HCT116 (cell line): ENCODE data around the gene NPIPA1. TPM values are rescaled to one million over a fixed set of nuclear protein-coding genes. Genes with fewer than 3 reads are reported as not detected.
"Not testable (repeated sequence)": the region's sequence is repeated elsewhere in the genome, so short reads cannot be mapped to it uniquely, and the experiment has no call there.

Experiments
- ATAC-seq: fragments of 200-7000 bp; cut with Tn5 transposase; 2 replicates; pipeline ENCODE4 v1.9.1; 2020; ENCODE audit warnings: mild to moderate bottlenecking, moderate library complexity
- BruUV-seq: library from RNA; stranded (reverse); fragments of 400-500 nt; replicated peaks from 2 replicates; lab custom pipeline; 2021; lab: Mats Ljungman, UMichigan
- CTCF ChIA-PET: fragments of 300-600 bp; sonication (Branson Sonifier 250); formaldehyde crosslinking; loops from one replicate; lab custom pipeline; 2021; ENCODE audit warnings: antibody characterized with exemption; lab: Charles Lee
- POLR2A ChIA-PET: fragments of 300-600, 350-600 bp; sonication (Branson Sonifier 250); formaldehyde crosslinking; loops from one replicate; lab custom pipeline; 2021; ENCODE audit warnings: antibody characterized with exemption; lab: Charles Lee
- RAD21 ChIA-PET, 2 experiments: fragments of 300-600 bp; sonication (Branson Sonifier 250); formaldehyde crosslinking; loops; one replicate each; lab custom pipeline; 2023; ENCODE audit warnings: low total read pairs in 2 of 2; ENCODE audit not compliant: uncharacterized antibody in 2 of 2, unreplicated experiment in 2 of 2, low non-redundant PET in 1 of 2; lab: Charles Lee
- DNase-seq: peaks from one replicate; pipeline ENCODE4 v3.0.0-alpha.2; 2010; ENCODE audit warnings: low read depth, low spot score
- H2AFZ ChIP-seq: fragments of 200-600 bp; shearing (Covaris generic), sonication (generic); 2 replicates; pipeline ENCODE4 v1.6.1; 2017; ENCODE audit warnings: low read depth, mixed run types, mixed read lengths, antibody characterized with exemption, low read length; ENCODE audit not compliant: poor library complexity, severe bottlenecking
- H3K27ac ChIP-seq: 2 replicates; pipeline ENCODE4 v1.5.1; 2012; ENCODE audit warnings: low read depth, low read length
- H3K27me3 ChIP-seq: fragments of 200-600 bp; sonication (generic); 2 replicates; pipeline ENCODE4 v1.6.1; 2016; ENCODE audit warnings: mixed run types, low read length, mixed read lengths; ENCODE audit not compliant: insufficient read depth
- H3K36me3 ChIP-seq, 2 experiments: fragments of 200-500 bp in 1 of 2; fragments of 200-600 bp in 1 of 2; sonication (Bioruptor generic) in 1 of 2; sonication (generic) in 1 of 2; 2 replicates each; pipeline versions ENCODE4 v1.5.1 to v1.6.1; 2014 to 2016; ENCODE audit warnings: low read length in 2 of 2, inconsistent platforms in 1 of 2, mixed read lengths in 1 of 2, mixed run types in 1 of 2; ENCODE audit not compliant: insufficient read depth in 2 of 2, control insufficient read depth in 1 of 2
- H3K4me1 ChIP-seq, 2 experiments: fragments of 200-600 bp in 1 of 2; sonication (generic) in 1 of 2; 2 replicates each; pipeline versions ENCODE4 v1.5.1 to v1.6.1; 2012 to 2017; ENCODE audit warnings: low read length in 2 of 2, inconsistent platforms in 1 of 2, mild to moderate bottlenecking in 1 of 2, mixed read lengths in 1 of 2, mixed run types in 1 of 2, moderate library complexity in 1 of 2; ENCODE audit not compliant: insufficient read depth in 2 of 2, control insufficient read depth in 1 of 2
- H3K4me2 ChIP-seq: fragments of 200-600 bp; sonication (generic); 2 replicates; pipeline ENCODE4 v1.6.1; 2017; ENCODE audit warnings: mixed run types, low read length, mixed read lengths
- H3K4me3 ChIP-seq, 2 experiments: fragments of 200-600 bp in 1 of 2; sonication (generic) in 1 of 2; replicated peaks in 1 of 2; 2 replicates each; pipeline ENCODE4 v1.5.1; 2011 to 2016; ENCODE audit warnings: low read length in 2 of 2, control low read depth in 1 of 2, low read depth in 1 of 2, mild to moderate bottlenecking in 1 of 2, mixed read lengths in 1 of 2, mixed run types in 1 of 2
- H3K79me2 ChIP-seq: fragments of 200-600 bp; sonication (generic); 2 replicates; pipeline ENCODE4 v1.6.1; 2017; ENCODE audit warnings: mild to moderate bottlenecking, mixed run types, low read length, moderate library complexity, mixed read lengths; ENCODE audit not compliant: insufficient read depth
- H3K9ac ChIP-seq: fragments of 200-600 bp; sonication (generic); 2 replicates; pipeline ENCODE4 v1.6.1; 2016; ENCODE audit warnings: low read length, mixed read lengths
- H3K9me2 ChIP-seq: fragments of 200-600 bp; sonication (generic), shearing (Covaris generic); 2 replicates; pipeline ENCODE4 v1.6.1; 2017; ENCODE audit warnings: mixed run types, mild to moderate bottlenecking, moderate library complexity; ENCODE audit not compliant: insufficient read depth
- H3K9me3 ChIP-seq, 2 experiments: fragments of 200-500 bp in 1 of 2; fragments of 200-600 bp in 1 of 2; sonication (Bioruptor generic) in 1 of 2; sonication (generic) in 1 of 2; 2 replicates each; pipeline ENCODE4 v1.6.1; 2014 to 2017; ENCODE audit warnings: low read length in 2 of 2, mixed read lengths in 2 of 2, inconsistent platforms in 1 of 2, low read depth in 1 of 2, mild to moderate bottlenecking in 1 of 2, mixed run types in 1 of 2, moderate library complexity in 1 of 2; ENCODE audit not compliant: control insufficient read depth in 1 of 2, insufficient read depth in 1 of 2
- H4K20me1 ChIP-seq: fragments of 200-600 bp; sonication (generic), shearing (Covaris generic); 2 replicates; pipeline ENCODE4 v1.6.1; 2017; ENCODE audit warnings: mixed run types, mild to moderate bottlenecking, moderate library complexity; ENCODE audit not compliant: insufficient read depth
- CBX3 ChIP-seq: IDR thresholded peaks from 2 replicates; pipeline ENCODE4 v1.6.1; 2012; ENCODE audit warnings: low read depth
- intact Hi-C: fragments of 100-400 bp; cut with micrococcal nuclease; formaldehyde crosslinking; loops from 2 replicates; pipeline ENCODE4 v1.10.0; 2022
- total RNA-seq: library from RNA; stranded (reverse); gene quantifications from one replicate; pipeline ENCODE4 v1.2.1, GENCODE V29; 2021; ENCODE audit not compliant: unreplicated experiment
- TF ChIP-seq, protein P1 (sequence below): IDR thresholded peaks from 2 replicates; pipeline ENCODE4 v1.6.1; 2012; ENCODE audit warnings: low read depth

NPIPA1 gene
- total RNA-seq, 1 experiment from 2014 or later: 93.4 TPM

DNA sequence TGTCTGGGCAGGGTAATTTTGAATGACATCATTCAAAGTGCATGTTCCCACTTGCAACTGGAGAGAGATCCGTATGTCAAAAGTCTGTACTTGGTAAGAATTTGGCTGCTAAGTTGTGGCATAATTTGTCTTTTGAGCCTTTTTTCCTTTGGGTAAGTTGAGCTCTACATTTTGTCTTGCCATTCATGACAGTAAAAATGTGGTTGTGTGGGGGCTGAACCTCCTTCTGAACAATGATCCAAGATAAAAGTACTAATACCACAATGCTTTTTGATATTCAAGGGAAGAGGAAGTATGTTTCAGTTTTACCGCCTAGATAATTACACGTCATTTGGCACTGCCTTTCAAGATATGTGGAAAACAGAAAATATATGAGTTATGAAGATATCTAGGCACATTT, 5.4 kb downstream of the NPIPA1 start:
- H3K79me2 ChIP-seq, H3K4me3 ChIP-seq, ATAC-seq, CTCF ChIA-PET, POLR2A ChIA-PET, RAD21 ChIA-PET, H3K9ac ChIP-seq, H4K20me1 ChIP-seq, H3K27ac ChIP-seq, H3K9me2 ChIP-seq, H2AFZ ChIP-seq, H3K27me3 ChIP-seq, intact Hi-C loops, H3K4me1 ChIP-seq, H3K9me3 ChIP-seq, H3K36me3 ChIP-seq, DNase-seq, H3K4me2 ChIP-seq: not testable (repeated sequence)
- TSS peak; percentile 38 for BruUV-seq

DNA sequence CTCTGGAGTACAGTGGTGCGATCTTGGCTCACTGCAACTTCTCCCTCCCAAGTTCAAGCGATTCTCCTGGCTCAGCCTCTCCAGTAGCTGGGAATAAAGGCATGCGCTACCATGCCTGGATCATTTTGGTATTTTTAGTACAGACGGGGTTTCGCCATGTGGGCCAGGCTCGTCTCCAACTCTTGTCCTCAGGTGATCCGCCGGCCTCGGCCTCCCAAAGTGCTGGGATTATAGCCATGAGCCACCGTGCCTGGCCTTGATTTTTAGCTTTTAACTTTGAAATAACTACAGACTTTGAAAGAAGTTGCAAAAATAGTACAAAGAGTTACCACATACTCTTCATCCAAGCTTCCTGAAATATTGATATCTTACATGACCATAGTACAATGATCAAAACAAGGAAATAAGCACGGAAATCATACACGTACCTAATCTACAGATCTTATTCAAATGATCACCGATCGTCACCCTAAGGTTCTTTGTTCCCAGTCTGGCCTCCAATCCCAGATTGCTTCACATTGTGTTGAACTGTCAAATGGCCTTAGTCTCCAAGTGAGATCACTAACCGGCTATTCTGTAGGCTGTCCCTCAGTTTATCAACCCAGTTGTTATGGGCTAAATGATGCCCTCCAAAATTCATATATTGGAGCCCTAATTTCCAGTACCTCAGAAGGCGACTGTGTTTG, 18.4 kb downstream of the NPIPA1 start:
- TF ChIP-seq, protein P1, sequence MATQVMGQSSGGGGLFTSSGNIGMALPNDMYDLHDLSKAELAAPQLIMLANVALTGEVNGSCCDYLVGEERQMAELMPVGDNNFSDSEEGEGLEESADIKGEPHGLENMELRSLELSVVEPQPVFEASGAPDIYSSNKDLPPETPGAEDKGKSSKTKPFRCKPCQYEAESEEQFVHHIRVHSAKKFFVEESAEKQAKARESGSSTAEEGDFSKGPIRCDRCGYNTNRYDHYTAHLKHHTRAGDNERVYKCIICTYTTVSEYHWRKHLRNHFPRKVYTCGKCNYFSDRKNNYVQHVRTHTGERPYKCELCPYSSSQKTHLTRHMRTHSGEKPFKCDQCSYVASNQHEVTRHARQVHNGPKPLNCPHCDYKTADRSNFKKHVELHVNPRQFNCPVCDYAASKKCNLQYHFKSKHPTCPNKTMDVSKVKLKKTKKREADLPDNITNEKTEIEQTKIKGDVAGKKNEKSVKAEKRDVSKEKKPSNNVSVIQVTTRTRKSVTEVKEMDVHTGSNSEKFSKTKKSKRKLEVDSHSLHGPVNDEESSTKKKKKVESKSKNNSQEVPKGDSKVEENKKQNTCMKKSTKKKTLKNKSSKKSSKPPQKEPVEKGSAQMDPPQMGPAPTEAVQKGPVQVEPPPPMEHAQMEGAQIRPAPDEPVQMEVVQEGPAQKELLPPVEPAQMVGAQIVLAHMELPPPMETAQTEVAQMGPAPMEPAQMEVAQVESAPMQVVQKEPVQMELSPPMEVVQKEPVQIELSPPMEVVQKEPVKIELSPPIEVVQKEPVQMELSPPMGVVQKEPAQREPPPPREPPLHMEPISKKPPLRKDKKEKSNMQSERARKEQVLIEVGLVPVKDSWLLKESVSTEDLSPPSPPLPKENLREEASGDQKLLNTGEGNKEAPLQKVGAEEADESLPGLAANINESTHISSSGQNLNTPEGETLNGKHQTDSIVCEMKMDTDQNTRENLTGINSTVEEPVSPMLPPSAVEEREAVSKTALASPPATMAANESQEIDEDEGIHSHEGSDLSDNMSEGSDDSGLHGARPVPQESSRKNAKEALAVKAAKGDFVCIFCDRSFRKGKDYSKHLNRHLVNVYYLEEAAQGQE: no peak
- no peak for TF ChIP-seq CBX3
- Histone ChIP-seq H3K4me3 (no peak overlapping the region), H3K4me1 (no peaks in the 10 kb centered on the region), H3K79me2 (no peaks in the 10 kb centered on the region), H3K9ac (no peak overlapping the region), H4K20me1 (no peaks in the 10 kb centered on the region), H3K27ac (no peak overlapping the region), H3K4me2 (no peak overlapping the region), H3K9me2 (no peaks in the 10 kb centered on the region), H3K27me3 (no peaks in the 10 kb centered on the region), H3K9me3 (no peaks in the 10 kb centered on the region), H2AFZ (no peak overlapping the region), H3K36me3 (no peaks in the 10 kb centered on the region)
- POLR2A ChIA-PET: no interaction called here
- no TSS peak for BruUV-seq
- DNase-seq (no peak), ATAC-seq (no peak)
- CTCF ChIA-PET: interaction anchor here (0.7 kb wide), 1 partner anchor 512 kb away, joined by 3 read pairs; no protein-coding TSS in a partner anchor
- intact Hi-C loops: no loop called here
- RAD21 ChIA-PET: no interaction called here
